ENCODE results near the gene WDFY4. TPM values are rescaled to one million over a fixed set of nuclear protein-coding genes. Genes with fewer than 3 reads are reported as not detected.
A peak's percentile ranks its signal among the peaks of the same experiment; 100 is the strongest.

WDFY4 gene
- total RNA-seq, 1 donor from 2014 or later: not detected

DNA sequence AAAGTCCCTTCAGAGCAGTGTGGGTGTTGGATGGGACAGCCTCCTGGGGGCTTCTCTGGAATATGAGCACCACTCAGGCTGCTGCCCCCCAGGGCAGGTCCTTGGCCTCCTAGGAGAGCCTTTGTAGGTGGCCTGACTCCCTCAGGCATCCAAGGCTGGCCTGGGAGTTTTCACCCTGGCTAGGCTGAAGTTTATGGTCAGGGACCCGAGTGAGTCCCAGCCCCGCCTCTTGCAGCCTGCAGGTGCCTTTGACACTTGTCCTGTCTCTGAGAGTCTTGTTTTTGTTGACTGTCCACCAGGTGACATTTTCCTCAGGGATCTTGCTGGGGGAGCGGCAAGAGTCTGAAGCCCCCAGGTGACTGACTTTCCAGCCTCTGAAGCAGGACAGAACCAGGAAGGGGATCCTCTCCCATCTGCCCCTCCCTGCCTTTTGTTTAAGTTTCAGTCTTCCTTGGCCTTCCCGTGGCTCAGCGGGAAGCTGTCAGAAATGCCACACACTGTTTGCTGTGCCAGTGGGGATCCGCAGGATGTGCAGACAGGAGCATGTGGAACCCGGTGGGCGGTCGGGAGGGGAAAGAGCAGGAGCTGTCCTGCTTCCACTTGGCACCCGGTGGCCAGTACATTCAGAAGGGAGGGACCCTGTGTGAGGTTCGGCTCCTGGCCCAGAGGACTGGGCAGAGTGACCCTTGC is 195.5 kb downstream of the WDFY4 start:
- no peak for DNase-seq (ENCODE audit: low read depth)

DNA sequence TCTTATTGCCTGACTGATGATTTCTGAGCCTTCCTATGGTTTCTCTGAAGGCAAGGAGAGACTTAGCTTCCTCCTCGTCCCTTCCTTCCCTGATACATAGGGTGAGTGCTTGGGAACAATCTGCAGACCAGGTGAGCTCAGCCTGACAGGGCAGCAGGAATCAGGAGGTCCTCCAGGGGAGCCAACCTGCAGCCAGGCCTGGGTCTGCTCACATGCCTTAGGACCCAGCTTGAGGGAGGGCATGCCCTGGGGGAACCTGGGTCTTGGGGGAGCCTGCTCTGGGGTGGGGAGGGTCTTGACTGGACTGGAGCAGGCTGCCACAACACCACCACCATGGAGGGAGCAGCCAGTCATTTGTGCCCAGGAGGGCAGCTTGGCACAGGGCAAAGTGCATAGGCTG is 197.3 kb downstream of the WDFY4 start:
- no peak for DNase-seq (ENCODE audit: low read depth)

DNA sequence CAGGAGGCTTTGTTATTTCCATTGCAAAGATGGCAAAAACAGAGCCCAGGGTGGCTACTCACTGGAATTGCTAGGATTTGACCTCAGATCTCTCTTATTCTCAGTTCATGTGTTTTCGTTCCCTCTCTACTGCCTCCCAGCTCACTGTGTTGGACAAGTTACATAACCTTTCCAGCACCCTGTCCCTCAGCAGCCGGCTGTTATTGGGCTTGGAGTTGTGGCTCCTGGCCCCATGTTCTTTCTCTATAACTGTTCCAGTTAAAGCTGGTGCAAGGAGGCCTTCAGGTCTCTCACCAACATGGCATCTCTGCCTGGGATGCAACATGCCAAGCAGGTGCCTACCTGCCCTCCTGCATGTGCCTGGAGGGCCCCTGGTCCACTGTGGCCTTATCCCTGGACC is 198.2 kb downstream of the WDFY4 start:
- DNase-seq (ENCODE audit: low read depth): no peak

DNA sequence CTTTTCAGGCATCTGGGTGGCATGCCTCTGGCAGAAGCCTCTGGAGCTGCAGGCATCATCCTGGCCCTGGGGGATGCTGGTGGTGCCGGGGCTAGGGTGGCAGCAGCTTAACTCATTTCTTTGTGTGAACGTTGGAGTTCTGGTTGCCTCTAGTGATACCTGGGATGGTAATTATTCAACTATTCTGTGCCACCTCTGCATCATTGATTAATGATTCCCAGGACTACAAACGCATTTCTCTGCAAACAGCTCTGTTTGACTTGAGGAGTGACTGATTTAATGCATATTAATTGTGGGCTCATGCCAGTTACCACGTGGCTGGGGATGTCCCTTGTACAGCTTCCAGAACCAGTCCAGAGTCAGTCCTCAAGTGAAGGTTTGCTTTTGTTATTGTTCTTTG is 199.0 kb downstream of the WDFY4 start:
- DNase-seq (ENCODE audit: low read depth): peak; percentile 15

DNA sequence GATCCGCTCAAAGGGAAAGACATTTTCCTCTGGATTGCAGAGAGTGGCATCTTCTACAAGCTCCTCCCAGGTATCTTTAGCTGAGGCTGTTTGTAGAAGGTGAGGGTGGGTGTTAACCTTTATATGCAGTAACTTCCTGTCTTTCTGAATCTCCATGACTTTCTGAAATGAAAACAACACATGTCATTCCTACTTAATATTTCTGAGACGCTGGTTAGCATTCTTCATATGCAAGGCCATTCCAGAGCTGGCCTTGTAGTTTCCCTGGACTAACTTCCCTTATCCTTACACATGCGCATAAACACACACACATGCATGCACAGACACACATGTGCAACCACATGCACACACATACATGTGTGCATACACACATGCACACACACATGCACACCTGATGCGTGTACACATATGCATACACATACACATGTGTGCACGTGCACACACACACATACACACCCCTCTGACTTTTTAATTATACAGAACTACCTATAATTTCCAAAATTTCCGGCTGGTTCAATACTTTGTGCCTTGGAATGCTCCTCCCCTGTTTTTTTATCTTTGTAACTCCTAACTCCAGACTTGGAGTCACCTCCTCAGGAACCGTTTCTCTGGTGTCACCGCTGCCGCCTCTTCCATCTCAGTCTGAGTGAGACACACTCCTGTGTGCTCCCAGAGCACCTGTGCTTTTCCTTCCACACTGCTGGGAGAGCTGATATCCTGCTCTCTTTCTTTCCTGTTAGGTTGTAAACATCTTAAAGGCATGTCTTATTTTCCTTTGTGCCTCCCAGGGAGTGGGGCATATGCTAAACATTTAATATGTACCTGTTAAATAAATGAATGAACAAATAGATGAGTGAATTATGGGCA is 199.7 kb downstream of the WDFY4 start:
- DNase-seq (ENCODE audit: low read depth): no peak

DNA sequence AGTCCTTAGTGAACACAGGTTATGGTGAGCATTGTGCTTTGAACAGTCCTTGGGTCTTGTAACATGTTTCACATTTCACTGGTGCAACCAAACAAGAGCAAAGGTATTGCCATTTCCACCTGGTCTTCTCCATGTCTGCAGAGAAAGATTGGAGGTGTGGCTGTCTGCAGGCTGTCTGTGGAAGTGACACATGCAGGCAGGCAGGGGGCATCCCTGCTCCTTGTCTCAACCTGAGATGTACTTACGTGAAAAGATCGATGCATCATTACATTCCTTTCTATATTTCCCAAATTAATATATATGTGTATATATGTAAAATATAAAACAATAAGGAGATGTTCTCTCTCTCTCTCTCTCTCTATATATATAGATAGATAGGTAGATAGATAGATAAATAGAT is 200.7 kb downstream of the WDFY4 start:
- no peak for DNase-seq (ENCODE audit: low read depth)

DNA sequence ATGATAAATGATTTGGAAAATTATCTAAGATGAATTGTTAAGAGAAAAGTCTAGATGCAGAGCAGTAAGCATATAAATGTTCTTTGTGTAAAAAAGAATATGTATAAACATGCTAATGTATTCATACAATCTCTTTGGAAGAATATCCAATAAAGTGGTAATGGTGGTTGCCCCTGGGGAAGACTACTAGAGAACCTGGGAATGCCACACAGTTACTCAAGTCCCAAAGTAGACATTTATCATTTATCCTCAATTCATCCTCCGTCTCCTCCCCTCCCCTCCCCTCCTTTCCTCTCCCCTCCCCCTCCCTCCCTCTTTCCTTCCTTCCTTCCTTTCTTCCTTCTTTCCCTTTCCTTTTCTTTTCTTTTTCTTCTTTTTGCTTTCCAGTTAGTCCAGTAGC is 203.3 kb downstream of the WDFY4 start:
- DNase-seq (ENCODE audit: low read depth): no peak

DNA sequence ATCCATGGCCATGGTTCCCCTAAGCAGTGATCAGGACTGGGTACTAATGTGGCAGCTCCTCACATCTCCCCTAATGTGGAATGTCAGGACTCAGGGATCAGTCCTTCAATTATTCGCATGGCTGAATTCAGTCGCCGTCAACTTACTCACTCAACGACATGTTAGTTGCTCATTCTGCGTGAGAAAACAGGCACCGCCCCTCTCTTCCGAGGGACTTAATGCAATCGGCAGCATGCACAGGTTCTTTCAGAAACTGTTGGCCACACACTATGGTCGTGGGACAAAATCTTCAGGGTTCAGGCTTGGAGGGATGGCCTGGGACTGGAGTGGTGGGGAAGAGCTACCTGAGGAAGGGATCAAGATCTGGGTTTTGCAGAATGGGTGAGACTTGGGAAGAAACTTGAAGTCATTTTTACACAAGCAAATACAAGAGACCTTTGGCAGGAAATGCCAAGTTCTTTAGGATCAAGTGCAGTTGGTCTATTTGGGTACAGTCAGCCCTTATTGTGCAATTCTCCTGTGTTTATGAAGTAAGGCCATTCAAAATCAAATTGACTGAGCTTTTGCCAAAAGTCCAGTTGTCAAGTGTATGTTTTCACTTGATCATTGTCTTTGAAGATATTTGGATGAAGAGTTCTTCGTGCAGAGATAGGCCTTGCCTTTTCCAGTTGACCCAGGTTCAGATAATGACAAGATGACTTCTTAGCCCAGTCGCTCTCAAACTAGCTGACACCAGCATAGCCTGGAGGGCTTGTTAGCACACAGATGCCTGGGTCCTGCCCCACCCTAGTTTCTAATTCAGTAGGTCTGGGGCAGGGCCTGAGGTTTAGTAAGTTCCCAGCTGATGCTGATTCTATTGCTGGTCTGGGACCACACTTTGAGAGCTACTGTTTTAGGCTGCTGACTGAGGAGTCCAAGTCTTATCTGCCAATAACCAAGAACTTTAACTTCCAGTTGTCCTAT is 206.5 kb downstream of the WDFY4 start:
- DNase-seq (ENCODE audit: low read depth): peak; percentile 6

DNA sequence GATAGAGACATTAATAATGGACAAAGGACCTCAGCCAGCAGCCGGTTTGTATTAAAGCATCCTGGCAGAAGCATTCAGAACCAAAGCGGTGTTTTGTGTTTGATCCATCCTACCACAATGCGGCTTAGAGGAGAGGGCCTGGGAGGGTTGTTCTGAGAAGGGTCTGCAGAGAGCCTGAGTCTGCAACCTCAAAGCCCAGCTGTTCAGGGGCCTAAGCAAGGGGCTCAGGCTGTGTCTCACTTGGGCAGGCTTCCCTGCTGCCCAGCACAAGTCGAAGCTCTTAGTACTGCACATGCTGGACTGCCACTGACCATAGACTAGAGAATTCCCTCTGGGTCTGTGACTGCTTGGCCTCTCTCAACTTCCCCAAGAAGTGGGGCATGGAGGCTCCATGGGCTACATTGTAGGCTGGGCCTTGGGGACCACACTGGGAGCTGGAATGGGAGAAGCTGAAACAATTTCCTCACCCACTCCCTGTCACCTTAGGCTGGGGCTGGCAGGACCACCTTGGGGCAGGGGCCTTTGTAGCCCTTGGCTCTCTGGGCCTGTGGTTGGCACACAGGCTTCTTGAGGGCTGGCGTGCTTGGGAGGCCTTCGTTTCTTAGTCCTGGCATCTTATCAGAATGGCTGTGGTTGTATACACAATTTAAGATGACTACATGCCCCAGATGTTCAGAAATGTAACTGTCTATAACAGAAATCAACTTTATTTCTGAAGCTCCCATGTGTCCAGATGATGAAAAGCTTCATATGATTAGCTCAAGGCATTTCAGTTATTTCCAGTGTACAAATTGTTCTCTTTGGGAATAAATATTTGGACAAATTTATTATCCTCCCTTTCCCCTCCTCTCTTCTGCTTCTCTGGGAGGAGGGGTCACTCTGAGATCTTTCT is 210.5 kb downstream of the WDFY4 start:
- no peak for DNase-seq (ENCODE audit: low read depth)

DNA sequence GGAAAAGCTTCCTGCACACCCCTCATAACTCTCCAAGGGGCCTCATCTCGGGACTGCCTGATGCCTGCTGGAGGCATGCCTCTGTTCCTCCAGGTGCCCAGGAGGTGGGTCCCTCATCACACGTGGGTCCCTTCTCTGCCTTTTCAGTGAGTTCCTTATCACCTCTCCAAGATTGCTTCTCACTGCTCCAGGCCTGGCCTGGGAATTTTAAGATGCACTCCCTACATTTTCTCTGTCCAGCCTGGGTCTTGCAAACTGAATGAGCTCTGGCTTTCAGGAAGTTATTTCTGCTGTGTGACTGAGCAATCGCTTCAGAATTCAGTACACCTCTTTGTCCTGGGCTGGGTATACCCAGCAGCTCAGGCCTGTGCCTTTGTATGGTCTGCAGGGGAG is 211.1 kb downstream of the WDFY4 start:
- DNase-seq (ENCODE audit: low read depth): no peak

DNA sequence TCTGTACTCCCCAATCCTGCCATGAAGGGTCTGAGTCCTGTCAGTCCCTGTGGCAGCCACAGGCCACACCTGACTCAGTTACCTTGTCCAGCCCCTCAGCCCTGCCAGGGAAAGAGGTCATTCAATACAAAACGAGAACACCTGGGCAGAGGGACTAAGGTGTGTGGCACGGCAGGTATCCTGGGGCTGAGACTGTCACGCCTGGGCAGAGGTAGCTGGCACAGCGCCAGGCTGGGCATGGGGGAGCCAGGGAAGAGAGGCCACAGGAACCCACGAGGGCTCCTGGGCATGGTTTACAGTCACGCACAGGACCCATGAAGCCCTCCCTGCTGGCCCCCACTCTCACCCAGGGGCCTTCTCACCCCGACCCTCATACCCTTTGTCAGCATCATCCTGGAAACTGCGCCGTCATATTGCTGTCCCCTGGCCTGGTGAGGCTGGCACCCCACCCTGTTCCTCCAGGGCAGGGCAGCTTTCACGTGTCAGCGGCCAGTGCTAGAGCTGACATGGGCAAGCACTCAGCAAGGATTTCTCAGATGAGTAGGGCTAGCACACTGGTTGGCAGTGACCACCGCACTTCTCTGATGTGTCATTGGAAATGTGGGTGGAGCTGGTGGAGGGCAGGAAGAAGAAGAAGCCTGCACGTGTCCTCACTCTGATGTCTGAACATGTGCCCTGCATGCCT is 212.2 kb downstream of the WDFY4 start:
- no peak for DNase-seq (ENCODE audit: low read depth)

DNA sequence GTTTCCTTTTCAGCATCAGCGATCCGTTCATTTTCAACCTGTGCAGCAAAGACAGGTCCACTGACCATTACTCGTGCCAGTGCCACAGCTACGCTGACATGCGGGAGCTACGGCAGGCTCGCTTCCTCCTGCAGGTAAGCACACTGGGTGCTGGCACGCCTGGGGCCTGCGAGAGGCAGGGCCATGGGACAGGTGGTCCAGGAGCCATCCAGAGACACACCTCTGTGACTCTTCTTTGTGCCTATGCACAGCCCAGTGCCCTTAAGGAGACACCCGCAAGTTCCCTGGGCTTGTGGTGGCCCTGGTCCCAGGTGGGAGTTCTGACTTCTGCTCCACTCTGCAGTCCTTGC is 212.7 kb downstream of the WDFY4 start:
- no peak for DNase-seq (ENCODE audit: low read depth)

DNA sequence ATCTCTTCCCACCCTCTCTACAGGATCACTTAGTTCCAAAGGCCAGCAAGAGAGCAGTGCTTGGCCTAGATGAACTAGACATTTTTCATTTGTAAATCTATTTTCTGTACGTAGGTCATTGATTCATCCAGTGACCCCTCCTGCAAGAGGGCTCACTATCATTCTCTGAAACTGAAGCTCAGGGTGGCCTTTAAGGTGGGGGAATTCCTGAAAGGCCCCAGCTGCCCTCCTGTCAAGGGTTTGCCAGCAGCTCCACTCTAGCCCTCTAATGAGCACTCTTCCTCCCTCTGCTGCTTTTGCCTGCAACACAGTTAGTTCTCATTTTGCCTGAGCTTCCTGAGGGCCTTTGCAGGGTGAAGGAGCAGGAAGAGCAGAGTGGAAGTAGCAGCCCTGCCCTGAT is 213.8 kb downstream of the WDFY4 start:
- DNase-seq (ENCODE audit: low read depth): no peak

DNA sequence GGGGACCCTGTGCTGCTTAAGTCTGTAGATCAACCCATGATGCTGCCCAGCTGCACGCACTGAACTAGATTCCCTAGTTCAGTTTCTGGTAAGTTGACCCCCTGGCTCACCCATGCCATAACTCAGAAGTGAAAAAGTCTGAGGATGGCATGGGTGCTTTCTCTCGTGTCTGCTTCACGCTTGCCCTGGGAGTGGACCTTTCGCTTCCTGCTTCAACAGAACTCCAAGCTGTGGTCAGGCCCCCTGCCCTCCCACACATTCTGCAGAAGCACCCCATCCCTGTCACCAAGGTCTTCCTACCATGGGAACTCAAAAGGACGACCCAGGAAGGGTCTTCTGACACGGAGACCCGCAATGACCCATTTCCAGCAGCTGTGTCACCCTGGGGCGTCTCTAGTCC is 215.1 kb downstream of the WDFY4 start:
- no peak for DNase-seq (ENCODE audit: low read depth)

DNA sequence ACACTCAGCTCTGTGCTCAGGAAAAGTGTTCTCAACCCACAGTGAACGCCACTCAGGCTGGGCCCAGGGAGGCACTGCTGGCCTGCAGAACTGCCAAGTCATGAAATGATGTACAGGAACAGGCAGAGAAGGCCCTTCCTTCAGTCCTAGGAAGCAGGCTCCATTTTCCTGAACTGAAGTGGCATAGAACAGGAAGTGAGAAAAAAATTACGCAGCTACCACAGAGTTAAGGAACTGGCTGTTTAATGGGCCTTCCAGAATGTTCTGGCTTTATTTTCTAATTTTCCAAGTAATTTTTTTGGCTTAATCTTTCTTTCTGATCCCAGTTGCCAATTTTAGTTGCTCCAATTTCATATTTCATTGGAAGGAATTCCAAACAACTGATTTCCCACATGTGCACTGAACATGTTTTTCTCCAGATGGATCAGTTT is 215.7 kb downstream of the WDFY4 start:
- DNase-seq (ENCODE audit: low read depth): no peak

DNA sequence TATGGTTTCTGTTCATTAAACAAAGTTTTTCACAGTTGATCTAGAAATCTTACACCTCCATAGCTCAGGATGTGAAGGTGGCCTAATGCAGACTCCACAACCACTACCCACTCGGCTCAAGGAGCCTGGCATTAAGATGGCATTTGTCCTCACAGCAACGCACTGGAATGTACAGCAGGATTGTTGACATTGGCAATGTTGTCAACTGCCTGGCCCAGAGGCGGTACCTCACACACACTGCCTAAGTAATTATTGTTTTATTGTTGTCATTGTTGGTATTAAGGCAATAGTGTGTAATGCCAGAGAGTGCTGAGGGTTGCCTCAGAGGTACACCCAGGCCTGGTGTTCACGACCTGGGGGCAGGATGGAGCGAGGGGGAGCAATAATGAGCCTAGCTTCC is 216.6 kb downstream of the WDFY4 start:
- DNase-seq (ENCODE audit: low read depth): no peak

DNA sequence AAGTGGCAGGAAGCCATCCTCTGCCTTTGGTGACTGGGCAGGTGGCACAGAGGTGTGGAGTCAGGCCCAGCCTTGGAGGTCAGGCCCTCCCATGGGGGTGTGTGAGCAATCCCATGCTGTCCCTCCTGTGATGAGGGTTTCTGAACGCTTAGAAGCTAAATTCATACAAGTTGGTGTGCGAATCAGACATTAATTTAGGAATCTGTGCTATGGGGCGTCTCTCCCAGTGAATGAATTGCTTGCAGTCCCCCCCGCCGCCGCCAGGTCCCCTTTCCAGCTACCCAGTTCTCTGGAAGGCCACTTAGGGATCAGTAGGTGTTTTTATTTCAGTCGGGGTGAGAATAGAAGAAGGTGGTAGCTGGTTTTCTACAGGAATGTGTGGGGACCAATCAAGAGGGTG is 217.4 kb downstream of the WDFY4 start:
- no peak for DNase-seq (ENCODE audit: low read depth)

DNA sequence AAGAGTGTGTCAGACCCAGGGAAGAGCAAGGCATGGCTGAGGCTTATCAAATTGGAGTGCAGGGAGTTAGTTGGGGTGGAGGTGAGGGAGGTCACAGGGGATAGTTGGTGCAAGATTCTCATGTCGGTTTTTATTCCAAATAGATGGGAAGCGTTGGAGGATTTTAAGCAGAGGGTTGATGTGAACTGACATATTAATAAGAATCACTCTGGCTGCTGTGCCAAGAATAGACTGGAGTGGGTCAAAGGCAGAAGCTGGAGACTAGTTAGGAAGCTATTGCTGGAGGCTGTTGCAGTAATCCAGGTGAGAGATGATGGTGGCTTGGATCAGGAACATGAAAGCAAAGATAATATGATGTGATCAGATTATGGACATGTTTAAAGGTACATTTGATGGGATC is 218.5 kb downstream of the WDFY4 start:
- DNase-seq (ENCODE audit: low read depth): no peak

DNA sequence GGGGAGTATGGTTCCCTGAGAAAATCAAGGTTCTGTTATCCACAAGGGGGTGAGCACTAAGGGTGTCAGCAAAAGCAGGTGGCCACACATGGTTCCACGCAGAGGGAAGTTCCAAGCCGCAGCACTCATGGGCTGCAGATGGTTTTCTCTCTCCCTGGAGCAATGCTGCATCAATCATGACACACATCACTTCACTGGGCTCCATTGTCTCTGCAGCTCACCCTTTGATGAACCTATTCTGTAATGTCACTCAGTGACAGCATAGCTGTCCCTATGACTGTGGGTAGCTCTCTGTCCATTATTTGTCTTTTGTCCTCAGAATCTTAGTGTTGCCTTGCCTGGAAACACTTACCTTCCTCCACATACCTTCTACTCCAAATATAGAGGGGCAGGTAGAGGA is 220.2 kb downstream of the WDFY4 start:
- no peak for DNase-seq (ENCODE audit: low read depth)

DNA sequence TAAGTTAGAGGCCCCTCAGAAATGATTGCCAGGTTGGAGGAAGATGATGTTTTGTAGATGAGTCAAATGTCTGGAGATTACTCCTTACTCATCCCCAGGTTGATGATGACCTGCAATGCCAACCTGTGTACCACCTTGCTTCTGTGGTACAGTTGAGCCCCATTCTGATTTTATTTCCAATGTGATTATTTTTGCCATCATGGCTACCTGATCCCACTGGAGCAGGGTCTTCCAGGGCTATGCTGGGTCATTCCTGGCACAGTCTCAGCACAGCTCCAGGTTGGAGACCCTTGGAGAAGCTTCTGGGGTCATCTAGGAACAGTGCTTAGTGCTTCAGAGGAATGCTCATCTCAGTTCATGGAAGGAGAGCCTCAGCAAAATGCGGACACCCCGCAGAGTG is 220.6 kb downstream of the WDFY4 start:
- no peak for DNase-seq (ENCODE audit: low read depth)

DNA sequence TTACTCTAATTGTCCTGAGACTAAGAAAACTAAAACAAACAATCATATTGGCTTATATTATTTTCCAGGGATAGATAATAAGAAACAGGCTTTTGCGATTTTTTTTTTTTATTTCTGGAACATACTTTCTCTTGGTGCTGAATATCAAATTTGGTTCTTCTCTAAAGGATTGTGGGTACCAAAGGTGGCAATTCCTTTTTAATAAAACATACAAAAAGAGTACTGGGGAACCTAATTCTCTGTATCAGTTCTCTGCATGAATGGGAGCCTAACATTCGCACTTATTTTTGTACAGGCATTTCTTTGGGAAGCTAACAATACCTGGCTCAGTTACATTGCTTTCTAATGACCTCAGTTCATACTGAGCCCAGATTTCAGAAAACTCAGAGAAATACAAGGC is 222.2 kb downstream of the WDFY4 start:
- no peak for DNase-seq (ENCODE audit: low read depth)
